Pulmonary artery endothelial cell (primary cell): ENCODE data around the gene ITGB1BP2. TPM values are rescaled to one million over a fixed set of nuclear protein-coding genes. Genes with fewer than 3 reads are reported as not detected.
"Not testable (repeated sequence)": the region's sequence is repeated elsewhere in the genome, so short reads cannot be mapped to it uniquely, and the experiment has no call there.

Experiments used
- DNase-seq: peaks from one replicate; pipeline ENCODE4 v3.0.0-alpha.2; 2011; ENCODE audit warnings: low read depth, low spot score
- total RNA-seq: library from RNA; depleted of rRNA; stranded (reverse); fragments of >200 nt; gene quantifications from 2 replicates; pipeline ENCODE4 v1.2.3, GENCODE V29; 2014

Gene ITGB1BP2
- total RNA-seq, 1 donor from 2014 or later = 0.46 TPM

DNA sequence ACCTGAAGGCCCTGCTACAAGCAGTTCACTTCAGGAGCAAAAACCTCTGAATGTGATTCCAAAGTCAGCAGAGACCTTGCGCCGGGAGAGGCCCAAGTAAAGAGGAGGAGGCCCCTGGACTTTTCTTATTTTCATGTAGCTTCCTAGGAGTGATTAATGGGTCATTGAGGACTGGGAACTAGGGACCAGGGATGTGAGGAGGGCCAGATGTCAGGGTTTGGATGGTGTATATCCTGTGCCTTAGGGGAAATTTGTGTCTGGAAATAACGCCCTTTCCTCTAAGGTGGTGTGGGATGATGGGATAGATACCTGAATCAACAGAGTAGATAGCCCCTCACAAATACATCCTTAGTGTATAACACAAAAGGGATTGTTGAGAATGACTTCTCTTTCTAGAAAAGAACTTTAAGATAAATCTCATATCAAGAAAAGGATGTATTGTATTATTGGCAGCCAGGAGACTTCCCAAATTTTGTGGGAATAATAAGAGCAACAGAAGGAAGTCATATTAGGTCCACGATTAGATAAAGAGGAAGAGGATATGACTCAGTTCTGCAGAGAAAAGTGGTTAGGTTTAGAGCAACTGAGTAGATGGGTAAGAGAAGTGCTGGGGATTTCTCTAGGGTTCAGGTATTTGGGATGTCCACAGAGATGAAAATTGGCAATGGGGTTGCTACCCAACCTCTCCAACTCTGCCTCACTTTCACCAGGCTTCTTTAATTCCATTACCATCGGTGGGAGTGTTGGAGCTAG, 1.1 kb downstream of the ITGB1BP2 start:
- DNase-seq = no peak

DNA sequence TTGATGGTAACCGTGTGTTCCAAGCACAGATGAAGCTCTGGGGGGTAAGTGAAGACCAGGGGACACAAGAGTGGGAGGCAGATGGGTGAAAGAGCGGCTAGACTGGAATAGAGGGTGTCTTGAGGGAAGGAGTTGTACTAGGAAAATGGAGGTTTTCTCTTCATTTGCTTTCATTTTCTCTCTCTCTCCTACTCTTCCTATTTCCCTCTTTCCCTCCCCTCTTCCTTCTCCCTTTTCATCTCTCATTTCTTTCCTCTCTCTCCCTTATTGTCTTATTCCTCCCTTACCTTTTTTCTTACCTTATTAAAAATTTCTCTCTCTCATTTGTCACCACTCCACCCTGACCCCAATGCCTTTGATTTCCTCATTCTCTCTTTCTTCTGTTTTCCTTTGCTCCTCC, 3.0 kb downstream of the ITGB1BP2 start:
- no peak for DNase-seq

DNA sequence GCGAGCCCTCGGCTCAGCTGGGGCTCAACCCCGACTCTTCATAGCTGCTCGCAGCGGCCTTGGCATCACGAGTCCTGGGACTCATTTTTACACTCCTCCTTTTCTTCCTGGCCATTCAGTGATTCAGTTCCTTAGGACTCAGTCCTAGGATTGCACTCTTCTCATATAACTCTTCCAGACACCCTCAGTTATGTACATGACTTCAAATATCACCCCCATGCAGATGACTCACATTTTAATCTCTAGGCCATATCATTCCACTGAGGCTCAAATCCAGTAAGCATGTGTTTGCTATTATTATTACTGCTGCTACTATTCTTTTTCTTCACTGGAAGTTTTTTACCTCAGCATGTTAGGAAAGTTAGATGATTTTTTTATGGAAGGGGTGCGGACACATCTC, 14.4 kb downstream of the ITGB1BP2 start:
- DNase-seq = no peak

DNA sequence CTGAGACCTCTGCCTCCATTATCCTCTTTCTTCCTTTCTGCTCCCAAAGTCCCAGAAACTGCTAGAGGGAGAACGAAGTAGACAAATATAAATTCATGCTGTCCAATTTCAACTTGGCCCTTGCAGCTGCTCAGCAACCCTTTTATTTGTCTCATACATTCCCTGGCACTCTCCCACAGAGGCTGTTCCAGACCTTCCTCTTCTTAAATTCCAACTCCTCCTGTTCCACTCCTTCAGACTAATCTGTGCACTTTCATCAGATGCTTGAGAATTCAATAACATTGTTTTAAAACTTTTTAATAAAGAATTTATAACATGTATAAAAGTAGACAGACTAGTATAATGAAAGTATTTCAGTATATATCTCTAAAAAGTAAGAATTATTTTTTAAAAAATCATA, 15.4 kb downstream of the ITGB1BP2 start:
- DNase-seq = not testable (repeated sequence)

DNA sequence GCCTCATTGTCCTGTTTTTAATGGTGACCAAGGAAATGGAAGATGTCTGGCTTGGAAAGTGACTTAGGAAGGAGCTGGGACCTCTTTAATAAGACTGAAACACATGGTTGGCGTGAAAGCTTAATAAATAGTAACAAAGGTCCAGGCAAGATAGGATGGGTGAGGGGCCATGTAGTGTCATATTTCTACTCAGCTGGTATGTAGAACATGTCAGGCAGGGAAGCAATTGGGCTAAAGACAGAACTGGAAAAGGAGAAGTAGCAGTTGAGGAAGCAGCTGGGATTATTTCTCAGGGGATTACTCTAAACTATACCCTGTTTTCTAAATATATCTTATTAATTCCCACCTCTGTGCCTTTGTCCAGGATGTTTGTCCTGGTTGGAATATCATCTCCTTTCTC, 18.6 kb downstream of the ITGB1BP2 start:
- no peak for DNase-seq

DNA sequence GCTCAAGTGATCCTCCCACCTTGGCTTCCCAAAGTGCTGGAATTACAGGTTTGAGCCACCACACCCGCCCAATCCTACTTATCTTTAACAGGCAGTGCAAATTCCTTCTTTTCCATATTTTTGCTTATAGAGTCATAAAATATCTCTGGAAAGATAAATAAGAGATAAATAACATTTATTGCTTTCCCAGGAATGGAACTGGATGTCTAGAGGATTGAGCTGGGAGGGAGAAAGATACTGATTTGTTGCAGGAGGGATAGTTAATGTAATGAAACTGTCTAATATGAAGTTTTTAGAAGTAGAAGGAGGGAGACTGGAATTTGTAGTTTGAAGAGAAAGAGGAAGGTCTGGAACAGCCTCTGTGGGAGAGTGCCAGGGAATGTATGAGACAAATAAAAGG, 20.2 kb downstream of the ITGB1BP2 start:
- no peak for DNase-seq

DNA sequence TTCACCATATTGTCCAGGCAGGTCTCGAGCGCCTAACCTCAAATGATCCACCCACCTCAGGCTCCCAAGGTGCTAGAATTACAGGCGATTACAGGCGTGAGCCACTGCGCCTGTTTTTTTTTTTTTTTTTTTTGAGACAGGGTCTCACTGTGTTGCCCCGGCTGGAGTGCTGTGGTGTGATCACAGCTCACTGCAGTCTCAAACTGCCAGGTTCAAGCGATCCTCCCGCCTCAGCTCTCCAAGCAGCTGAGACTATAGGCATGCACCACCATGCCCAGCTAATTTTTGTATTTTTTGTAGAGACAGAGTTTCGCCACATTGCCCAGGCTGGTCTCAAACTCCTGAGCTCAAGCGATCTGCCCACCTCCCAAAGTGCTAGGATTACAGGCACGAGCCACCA, 22.9 kb downstream of the ITGB1BP2 start:
- not testable (repeated sequence) for DNase-seq

DNA sequence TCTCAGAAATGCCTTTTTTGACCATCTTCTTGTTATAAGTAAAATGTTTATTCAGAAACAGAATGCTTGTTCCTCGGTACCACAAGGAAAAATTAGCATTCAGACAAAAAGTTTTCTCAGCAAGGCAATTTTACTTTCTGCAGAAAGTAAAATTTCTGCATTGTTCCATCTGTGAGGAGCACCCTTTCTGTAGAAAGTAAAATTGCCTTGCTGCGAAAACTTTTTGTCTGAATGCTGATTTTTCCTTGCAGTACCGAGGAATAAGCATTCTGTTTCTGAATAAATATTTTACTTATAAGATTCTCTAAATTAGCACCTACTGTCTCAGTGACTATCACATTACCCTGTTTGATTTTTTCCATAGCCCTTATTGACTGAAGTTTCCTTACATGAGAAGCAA, 24.8 kb downstream of the ITGB1BP2 start:
- no peak for DNase-seq

DNA sequence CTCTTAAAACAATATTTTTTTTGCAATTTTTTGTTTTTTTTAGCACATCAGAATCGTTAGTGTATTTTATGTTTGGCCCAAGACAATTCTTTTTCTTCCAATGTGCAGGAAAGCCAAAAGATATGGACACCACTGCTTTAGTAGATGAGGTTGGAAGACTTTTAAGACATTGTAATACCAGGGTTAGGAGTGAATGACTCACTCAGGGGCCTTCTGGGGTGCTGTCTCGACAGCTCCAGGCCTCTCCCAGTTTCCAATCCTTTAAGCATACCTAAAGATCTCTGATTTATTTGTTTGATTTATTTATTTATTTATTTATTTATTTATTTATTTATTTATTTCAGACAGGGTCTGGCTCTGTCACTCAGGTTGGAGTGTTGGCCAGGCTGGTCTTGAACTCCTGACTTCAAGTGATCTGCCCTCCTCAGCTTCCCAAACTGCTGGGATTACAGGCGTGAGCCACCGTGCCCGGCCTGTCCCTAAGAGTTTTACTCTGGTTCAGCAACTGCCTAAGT, 47.7 kb downstream of the ITGB1BP2 start:
- DNase-seq = not testable (repeated sequence)

DNA sequence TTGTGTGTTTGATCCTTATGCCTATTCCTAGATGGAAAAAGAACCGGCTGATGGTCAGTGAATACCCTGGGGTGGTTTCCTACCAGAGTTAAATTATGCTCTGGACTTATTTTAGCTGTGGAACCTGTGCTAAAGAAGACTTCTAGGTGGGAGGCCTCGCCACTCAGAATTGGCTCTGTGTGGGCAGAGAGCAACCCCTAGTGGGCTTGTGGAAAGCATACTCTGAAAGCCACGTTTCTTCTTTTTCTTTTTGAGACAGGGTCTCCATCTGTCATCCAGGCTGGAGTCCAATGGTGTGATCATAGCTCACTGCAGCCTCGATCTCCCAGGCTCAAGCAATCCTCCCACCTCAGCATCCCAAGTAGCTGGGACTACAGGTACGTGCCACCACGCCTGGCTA, 48.3 kb downstream of the ITGB1BP2 start:
- not testable (repeated sequence) for DNase-seq

DNA sequence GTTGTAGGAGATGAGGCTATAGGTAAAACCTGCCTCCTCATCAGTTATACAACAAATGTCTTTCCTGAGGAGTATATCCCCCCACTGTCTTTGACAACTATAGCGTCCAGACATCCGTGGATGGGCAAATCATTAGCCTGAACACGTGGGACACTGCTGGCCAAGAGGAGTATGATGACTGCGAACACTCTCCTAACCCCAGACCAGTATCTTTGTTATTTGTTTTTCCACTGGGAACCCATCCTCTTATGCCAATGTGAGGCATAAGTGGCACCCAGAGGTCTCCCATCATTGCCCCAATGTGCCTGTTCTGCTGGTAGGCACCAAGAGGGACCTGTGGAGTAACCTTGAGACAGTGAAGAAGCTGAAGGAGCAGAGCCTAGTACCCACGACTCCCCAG, 50.9 kb downstream of the ITGB1BP2 start:
- DNase-seq = not testable (repeated sequence)

Other genes with a start within 250 kb of the ITGB1BP2 start
- gene SNX12, start 233.4 kb upstream of the ITGB1BP2 start, total RNA-seq = 77.0 and 92.9 TPM in 2 replicates
- 5.3 and 7.2 TPM in 2 replicates for gene FOXO4, start 205.9 kb upstream of the ITGB1BP2 start, total RNA-seq
- not detected in 2 replicates for gene CXorf65, start 195.0 kb upstream of the ITGB1BP2 start, total RNA-seq
- gene IL2RG, start 190.2 kb upstream of the ITGB1BP2 start, total RNA-seq = not detected in 2 replicates
- gene MED12, start 183.2 kb upstream of the ITGB1BP2 start, total RNA-seq = 18.3 and 27.8 TPM in 2 replicates
- 0.04 and 0.13 TPM in 2 replicates for gene NLGN3, start 156.9 kb upstream of the ITGB1BP2 start, total RNA-seq
- gene GJB1, start 78.5 kb upstream of the ITGB1BP2 start, total RNA-seq = not detected in 2 replicates
- 11.7 and 12.8 TPM in 2 replicates for gene ZMYM3, start 47.6 kb upstream of the ITGB1BP2 start, total RNA-seq
- gene NONO, start 18.1 kb upstream of the ITGB1BP2 start, total RNA-seq = 488 and 525 TPM in 2 replicates
- gene TAF1, start 64.6 kb downstream of the ITGB1BP2 start, total RNA-seq = 37.2 and 43.0 TPM in 2 replicates
- 86.6 and 115 TPM in 2 replicates for gene OGT, start 231.4 kb downstream of the ITGB1BP2 start, total RNA-seq